GM19452 (cell line): ENCODE results near the gene POLL.

Experiments used
- ATAC-seq: cut with Tn5 transposase; IDR thresholded peaks from one replicate; pipeline ENCODE4 v1.9.1; 2021; ENCODE audit not compliant: unreplicated experiment

Gene POLL

DNA sequence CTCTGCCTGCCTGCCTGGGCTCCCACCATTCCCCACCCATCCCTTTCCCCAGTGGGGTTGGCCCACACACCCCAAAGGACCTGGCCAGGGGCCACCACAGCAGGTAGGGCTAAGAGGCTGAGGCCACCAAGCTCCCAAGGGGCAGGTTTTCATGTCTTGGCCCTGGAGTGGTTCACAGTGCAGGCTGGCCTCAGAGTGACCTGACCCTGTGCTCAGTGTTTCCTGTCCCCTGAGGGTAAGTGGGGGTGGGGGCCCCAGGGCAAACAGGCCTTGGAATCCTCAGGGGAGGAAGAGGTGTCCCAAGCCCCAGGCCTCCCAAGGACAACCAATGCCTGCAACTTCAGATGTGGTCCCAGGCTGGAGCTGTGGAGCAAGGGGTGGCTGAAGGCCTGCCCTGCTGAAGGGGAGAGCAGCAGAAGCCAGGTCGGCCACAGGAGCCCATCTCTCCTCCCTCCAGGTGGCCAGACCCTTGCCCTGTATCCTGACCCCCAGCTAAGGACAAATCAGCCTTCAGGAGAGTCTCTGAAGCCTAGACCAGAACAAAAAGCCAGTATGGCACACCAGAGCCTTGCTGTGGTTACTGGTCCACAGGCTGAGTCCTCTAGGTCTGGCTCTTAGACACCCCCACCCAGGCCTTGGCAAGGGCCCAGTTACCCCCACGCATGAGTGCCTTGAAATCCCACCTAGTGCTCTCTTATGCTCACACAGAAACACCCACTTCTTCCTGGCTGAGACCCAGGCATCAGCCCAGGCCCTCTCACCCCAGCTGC lies 27.6 kb downstream of the POLL start:
- no peak for ATAC-seq

DNA sequence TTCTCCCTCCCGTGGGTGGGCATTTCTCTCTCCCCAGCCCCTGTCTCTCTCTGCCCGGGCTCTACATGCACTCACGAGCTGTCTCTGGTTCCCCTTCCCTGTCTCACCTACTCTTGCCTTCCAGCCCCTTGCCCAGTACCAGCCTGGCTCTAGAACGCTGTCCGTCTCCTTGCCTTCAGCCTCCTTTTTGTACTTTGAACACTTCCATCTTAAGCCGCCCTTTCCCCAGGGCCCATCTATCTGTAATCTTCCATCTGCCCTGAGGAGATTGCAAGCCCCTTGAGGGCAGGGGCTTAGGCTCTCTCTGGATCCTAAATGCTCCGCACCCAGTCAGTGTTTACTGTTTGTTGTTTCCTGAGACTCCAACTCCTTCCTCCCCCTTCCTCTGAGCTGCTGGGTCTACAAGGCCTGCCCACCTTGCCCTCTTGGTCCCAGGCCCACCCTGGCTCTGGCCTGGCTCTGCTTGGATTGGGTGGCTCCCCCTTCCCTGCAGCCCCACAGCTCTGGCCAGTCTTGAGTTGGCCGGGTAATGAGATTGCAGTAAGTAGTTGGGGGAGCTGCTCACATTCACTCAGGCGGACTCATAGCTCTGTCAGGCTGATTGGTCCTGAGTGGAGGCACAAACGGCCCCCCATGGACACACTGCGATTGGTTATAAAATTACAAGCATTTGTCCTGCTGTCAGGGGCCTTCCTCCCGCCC lies 28.3 kb downstream of the POLL start:
- no peak for ATAC-seq

DNA sequence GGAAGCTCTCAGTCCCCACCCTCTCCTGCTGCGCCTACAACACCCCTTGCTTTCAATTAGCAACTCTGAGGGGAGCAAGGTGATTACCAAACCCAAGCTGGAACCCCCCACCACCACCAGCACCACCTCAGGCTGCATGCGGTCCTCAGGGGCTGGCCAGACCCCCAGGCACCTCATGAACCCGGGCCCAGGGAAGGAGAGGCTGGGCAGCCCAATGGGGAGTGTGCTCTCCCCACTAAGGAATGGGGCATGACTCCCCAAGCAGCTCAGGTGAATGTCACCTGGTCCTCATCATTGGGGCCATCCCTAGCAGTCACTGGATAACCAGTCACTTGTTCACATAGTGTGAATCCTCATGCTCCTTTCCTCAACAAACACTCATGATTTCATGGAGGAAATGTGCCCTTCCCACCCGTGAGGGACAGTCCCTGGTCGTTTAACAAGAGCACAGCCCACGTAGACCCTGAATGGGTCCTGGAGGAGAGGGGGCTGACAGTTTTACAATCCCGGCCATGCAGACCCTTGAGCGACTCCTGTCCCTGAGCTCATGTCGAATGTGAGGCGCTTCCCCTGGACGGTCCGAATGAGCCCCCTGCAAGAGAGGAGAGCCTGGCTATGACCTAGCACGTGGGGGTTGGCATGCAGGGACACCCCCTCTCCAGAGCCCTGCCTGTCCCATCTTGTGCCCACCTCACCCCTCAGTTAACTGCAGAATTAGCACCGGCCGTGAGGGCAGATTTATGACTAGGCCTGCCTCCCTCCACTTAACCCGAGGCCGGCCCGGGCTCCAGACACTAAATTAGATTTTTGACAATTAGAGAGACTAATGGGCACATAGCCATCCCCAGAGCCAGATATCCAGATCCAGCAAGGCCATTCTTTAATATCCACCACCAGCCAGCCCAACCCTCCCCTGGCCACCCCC lies 29.1 kb downstream of the POLL start:
- no peak for ATAC-seq

GRCh38 chr10:101558204-101558603 lies 29.9 kb downstream of the POLL start:
- no peak for ATAC-seq

DNA sequence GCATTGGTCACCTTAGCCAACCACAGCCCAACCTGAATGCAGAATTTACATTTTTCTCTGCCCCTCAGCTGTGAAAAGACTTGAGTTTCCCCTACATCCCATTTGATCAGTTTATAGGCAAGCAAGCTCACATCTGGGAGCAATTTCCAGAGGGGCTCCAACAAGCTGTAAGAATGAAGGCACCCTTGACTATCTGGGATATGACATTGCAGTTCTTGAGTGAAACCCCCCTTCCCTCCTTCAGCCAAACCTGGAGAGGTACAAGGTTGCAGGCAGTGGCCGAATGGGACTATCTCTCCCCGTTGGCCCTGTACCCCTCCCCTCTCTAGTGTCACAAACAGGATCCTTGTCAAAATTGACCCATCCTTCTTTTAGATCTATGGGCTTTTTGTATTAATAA lies 30.5 kb downstream of the POLL start:
- no peak for ATAC-seq

- ATAC-seq = no peak
These were observed 35.6 kb downstream of the POLL start for GRCh38 chr10:101552442-101552841.

GRCh38 chr10:101550965-101551364 lies 37.1 kb downstream of the POLL start:
- ATAC-seq = no peak

GRCh38 chr10:101545898-101546297 lies 42.2 kb downstream of the POLL start:
- no peak for ATAC-seq

- ATAC-seq = no peak
These were observed 49.6 kb downstream of the POLL start for GRCh38 chr10:101538446-101538845.

DNA sequence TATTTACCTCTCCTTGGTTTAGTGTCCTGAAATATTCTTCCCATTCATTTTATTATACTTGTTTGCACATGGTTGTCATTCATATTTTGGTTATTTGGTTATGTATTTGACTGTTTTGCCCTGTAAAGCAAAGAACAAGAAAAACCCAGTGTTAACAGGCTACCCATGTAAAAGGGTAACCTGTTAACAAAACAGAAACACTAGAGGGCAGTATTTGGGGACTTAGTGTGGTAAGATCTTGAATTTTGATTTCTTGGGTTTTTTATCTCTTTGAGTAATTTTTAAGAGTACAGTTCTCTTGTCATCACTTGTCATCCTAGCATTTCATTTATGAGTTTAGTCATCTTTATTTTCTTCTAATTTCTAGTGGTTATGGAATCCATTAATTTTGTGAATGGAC lies 51.3 kb downstream of the POLL start:
- no peak for ATAC-seq

- ATAC-seq = no peak
These were observed 52.1 kb downstream of the POLL start for GRCh38 chr10:101535949-101536348.

DNA sequence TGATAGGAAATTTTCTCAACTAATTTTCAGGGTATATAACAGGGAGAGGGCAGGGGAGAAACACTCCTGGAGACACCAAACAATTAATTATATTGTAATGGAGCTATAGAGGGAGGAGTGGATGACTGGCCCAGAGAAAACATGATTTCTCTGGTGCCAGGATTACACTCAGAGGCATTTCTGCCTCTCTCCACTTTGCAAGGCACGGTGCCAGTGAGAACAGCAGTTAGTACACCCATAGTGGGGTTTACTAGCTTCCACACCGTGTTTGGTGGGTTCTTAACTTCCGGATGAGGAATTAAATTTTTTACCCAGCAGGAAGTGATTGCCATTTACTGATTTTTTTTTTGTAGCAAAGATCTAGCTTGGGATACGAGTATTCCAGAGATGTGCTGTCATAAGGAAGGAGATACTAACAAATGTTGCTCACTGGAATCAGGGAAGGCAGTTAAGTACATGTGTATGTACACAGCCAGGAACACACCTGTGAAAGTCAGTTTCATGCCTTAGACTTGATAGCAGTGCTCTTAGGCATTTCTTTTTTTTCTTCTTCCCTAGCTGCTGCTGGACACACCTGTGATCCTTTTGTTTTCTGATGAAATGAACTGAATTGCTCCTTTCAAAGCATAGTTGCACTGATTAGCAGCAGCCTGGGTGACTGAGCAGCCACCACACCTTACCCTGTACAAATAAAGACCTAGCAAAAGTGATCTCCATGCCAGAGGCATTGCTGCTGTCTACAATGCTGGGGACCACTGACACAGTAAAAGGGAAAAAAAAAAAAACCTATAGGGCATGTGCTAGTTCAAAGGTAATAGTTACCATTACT lies 58.1 kb downstream of the POLL start:
- no peak for ATAC-seq

- ATAC-seq = no peak
These were observed 58.9 kb downstream of the POLL start for GRCh38 chr10:101529207-101529606.
